ENCODE results near the gene PNO1. TPM values are rescaled to one million over a fixed set of nuclear protein-coding genes. Genes with fewer than 3 reads are reported as not detected.

PNO1 gene
- total RNA-seq, 6 experiments from 2014 or later: 4.7 to 12.7 (median 7.8) TPM

DNA sequence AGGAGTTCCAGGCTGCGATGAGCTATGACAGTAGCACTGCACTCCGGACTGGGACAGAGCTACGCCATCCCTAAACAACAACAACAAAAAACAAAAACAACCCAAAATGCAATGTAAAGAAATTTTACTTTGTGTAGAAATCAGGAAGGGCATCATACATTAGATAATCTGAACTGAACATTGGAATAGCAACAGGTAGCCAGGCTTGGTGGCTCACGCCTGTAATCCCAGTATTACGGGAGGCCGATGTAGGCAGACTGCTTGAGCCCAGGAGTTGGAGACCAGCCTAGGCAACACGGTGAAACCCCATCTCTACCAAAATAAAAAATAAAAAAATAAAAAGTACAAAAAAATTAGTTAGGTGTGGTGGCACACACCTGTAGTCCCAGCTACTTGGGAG, 2.1 kb upstream of the PNO1 start:
- Histone ChIP-seq H3K9me3 (no peaks in the 10 kb centered on the region), H3K36me3 (no peaks in the 10 kb centered on the region), H3K27ac (no peak overlapping the region), H3K4me3 (no peak overlapping the region), H3K4me1 (peaks cover 0 to 23% (median 5%) of the 10 kb centered on the region in 4 donors), H3K27me3 (no peaks in the 10 kb centered on the region)
- no peak for TF ChIP-seq CTCF (IDR thresholded peaks at IDR 0.05)
- TF ChIP-seq POLR2A (IDR thresholded peaks at IDR 0.05): no peak
- intact Hi-C loops (cut with DNase I): no loop called here
- DNase-seq: no peak
- ATAC-seq: no peak
- WGBS (ENCODE audit: insufficient coverage, low coverage, low lambda C conversion rate, missing lambda C conversion rate): 89% methylated on average over 4 of the region's 7 CpGs

DNA sequence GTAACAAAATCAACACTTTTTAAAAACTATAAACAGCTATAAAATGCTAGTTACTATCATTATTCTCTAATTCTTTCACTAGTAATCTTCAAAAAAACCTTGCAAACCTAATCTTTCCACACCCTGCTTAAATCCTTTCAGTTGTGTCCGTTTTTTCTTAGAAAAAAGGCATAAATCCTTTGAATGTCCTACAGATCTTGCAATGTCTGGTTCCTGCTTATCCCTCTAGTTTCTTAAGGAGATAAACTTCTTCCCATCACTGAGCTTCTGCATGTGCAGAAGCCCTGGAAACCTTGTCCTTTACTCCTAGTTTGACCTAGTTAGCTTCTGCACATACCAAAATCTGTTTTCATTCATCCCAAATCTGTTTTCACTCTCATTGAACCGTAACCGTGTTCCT, 1.3 kb upstream of the PNO1 start:
- peak overlapping the region; percentile 96 to 99 (median 97) for H3K4me3 ChIP-seq
- H3K4me1 ChIP-seq: peaks cover 0 to 23% (median 5%) of the 10 kb centered on the region in 4 donors
- peaks cover 0 to 3% (median 0%) of the 10 kb centered on the region in 4 donors for H3K36me3 ChIP-seq
- no peak overlapping the region for H3K27ac ChIP-seq
- no peaks in the 10 kb centered on the region for H3K9me3 ChIP-seq
- DNase-seq (no peak), ATAC-seq (no peak)
- no peak for TF ChIP-seq POLR2A (IDR thresholded peaks at IDR 0.05)
- TF ChIP-seq CTCF (IDR thresholded peaks at IDR 0.05): no peak
- intact Hi-C loops (cut with DNase I): no loop called here
- 6% methylated on average over 3 of the region's 3 CpGs for WGBS (ENCODE audit: insufficient coverage, low coverage, low lambda C conversion rate, missing lambda C conversion rate)
- H3K27me3 ChIP-seq: no peaks in the 10 kb centered on the region

DNA sequence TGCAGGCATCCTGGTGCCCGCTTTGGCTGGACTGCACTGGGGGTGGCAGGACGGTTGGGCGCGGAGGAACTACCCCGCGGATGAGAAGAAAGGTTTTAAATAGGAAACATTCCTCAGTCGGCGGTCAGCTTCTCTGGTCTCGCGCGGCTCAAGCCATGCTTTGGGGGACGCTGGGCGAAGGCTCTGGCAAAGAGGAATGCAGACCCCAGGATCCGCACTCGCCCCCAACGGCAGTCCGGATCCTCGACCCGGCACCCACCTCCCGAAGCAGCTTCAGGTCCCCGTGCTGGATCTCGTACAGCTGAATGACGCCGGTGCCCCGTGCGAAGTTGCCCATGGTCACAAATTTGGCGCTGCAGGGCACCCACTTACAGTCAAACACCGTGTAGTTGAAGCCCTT, 686 bp upstream of the PNO1 start:
- no peaks in the 10 kb centered on the region for H3K9me3 ChIP-seq
- H3K27ac ChIP-seq: peak overlapping the region; percentile 96 to 99 (median 97)
- peak overlapping the region; percentile 96 to 99 (median 97) for H3K4me3 ChIP-seq
- peak; percentile 58 to 69 (median 64) for ATAC-seq
- no peak for TF ChIP-seq POLR2A (IDR thresholded peaks at IDR 0.05)
- TF ChIP-seq CTCF (IDR thresholded peaks at IDR 0.05): no peak
- intact Hi-C loops (cut with DNase I): no loop called here
- peaks cover 0 to 23% (median 5%) of the 10 kb centered on the region in 4 donors for H3K4me1 ChIP-seq
- no peaks in the 10 kb centered on the region for H3K27me3 ChIP-seq
- peak in 2 of 3 donors; percentile 63 to 70 for DNase-seq
- WGBS (ENCODE audit: insufficient coverage, low coverage, low lambda C conversion rate, missing lambda C conversion rate): 0% methylated on average over 16 of the region's 28 CpGs
- peaks cover 0 to 8% (median 0%) of the 10 kb centered on the region in 4 donors for H3K36me3 ChIP-seq

DNA sequence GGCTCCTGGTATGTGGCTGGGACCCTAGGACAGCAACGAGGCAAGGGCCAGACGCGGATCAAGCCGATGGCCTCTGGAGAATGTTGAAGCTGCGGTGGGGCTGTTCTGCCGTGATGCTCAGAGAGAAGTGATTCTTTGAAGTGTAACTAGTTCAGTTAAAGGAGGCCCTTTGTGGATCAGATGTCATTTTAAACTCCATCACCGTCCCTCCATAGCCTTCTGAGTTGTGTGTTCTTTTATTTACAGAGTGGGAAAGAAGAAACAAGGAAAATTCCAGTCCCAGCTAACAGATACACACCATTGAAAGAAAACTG, 403 bp downstream of the PNO1 start:
- TF ChIP-seq CTCF (IDR thresholded peaks at IDR 0.05) (no peak), POLR2A (IDR thresholded peaks at IDR 0.05) (no peak)
- Histone ChIP-seq H3K4me3 (peak overlapping the region; percentile 96 to 99 (median 97)), H3K27me3 (no peaks in the 10 kb centered on the region), H3K4me1 (peaks cover 0 to 23% (median 5%) of the 10 kb centered on the region in 4 donors), H3K9me3 (no peaks in the 10 kb centered on the region), H3K27ac (peak overlapping the region; percentile 96 to 99 (median 97)), H3K36me3 (peaks cover 0 to 19% (median 2%) of the 10 kb centered on the region in 4 donors)
- no peak for DNase-seq
- intact Hi-C loops (cut with DNase I): no loop called here
- ATAC-seq: no peak
- WGBS (ENCODE audit: insufficient coverage, low coverage, low lambda C conversion rate, missing lambda C conversion rate): 0% methylated on average over 7 of the region's 7 CpGs

DNA sequence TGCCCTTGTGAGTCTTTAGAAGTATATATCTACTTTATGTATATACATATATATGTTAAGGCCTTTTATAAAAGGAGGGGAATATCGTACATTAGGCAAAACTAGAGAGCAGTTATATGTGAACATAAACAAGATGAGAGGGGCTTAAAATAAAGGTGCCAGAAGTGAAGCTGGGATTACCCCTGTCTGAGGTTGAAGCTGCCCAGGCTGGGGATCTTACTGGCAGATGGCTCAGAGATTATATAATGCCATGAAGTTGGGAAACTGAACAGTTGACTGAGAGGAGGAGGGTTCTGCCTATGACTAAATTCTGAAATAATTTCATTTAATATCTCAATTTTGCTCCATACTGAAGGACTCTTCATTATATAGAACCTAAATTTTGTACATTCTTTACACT, 6.0 kb downstream of the PNO1 start:
- H3K27me3 ChIP-seq: no peaks in the 10 kb centered on the region
- ATAC-seq: no peak
- WGBS (ENCODE audit: insufficient coverage, low coverage, low lambda C conversion rate, missing lambda C conversion rate): 100% methylated on average over 1 of the region's 1 CpG

More for the DNA sequence above, 6.0 kb downstream of the PNO1 start:
- TF ChIP-seq POLR2A (IDR thresholded peaks at IDR 0.05) (no peak), CTCF (IDR thresholded peaks at IDR 0.05) (no peak)
- peaks cover 0 to 32% (median 2%) of the 10 kb centered on the region in 4 donors for H3K36me3 ChIP-seq
- H3K27ac ChIP-seq: no peak overlapping the region
- no peak for DNase-seq
- intact Hi-C loops (cut with DNase I): no loop called here
- H3K4me1 ChIP-seq: peaks cover 0 to 9% (median 3%) of the 10 kb centered on the region in 4 donors
- no peaks in the 10 kb centered on the region for H3K9me3 ChIP-seq
- no peak overlapping the region for H3K4me3 ChIP-seq
